NCI-H526 treated with DMSO at 0.1 percent for 48 hours (cell line): ENCODE data around the gene EFNA3.
A peak's percentile ranks its signal among the peaks of the same experiment; 100 is the strongest.
"Not testable (repeated sequence)": the region's sequence is repeated elsewhere in the genome, so short reads cannot be mapped to it uniquely, and the experiment has no call there.

Experiments
- DNase-seq: peaks from one replicate; lab custom pipeline; 2025; lab: John Stamatoyannopoulos, UW

The EFNA3 gene

GRCh38 chr1:155110826-155111225 lies 32.2 kb downstream of the EFNA3 start:
- DNase-seq, result no peak

- peak; percentile 36 for DNase-seq
Measured at GRCh38 chr1:155113450-155113980, 34.9 kb downstream of the EFNA3 start.

GRCh38 chr1:155116113-155116764 lies 37.6 kb downstream of the EFNA3 start:
- no peak for DNase-seq

- peak; percentile 94 for DNase-seq
Measured at GRCh38 chr1:155117610-155118009, 39.0 kb downstream of the EFNA3 start.

- not testable (repeated sequence) for DNase-seq
Measured at GRCh38 chr1:155118090-155118489, 39.5 kb downstream of the EFNA3 start.

GRCh38 chr1:155120253-155120652 lies 41.6 kb downstream of the EFNA3 start:
- no peak for DNase-seq

GRCh38 chr1:155121249-155121648 lies 42.6 kb downstream of the EFNA3 start:
- DNase-seq, result no peak

GRCh38 chr1:155122308-155122707 lies 43.7 kb downstream of the EFNA3 start:
- DNase-seq, result no peak

- no peak for DNase-seq
Measured at GRCh38 chr1:155123801-155124200, 45.2 kb downstream of the EFNA3 start.

- DNase-seq, result no peak
Measured at GRCh38 chr1:155124503-155125463, 46.1 kb downstream of the EFNA3 start.

GRCh38 chr1:155125511-155125945 lies 46.9 kb downstream of the EFNA3 start:
- DNase-seq, result no peak

GRCh38 chr1:155125946-155126555 lies 47.4 kb downstream of the EFNA3 start:
- peak; percentile 81 for DNase-seq

- peak; percentile 100 for DNase-seq
Measured at GRCh38 chr1:155126556-155127104, 48.0 kb downstream of the EFNA3 start.

- DNase-seq, result peak; percentile 97
Measured at GRCh38 chr1:155127105-155127966, 48.7 kb downstream of the EFNA3 start, which contains the start of gene EFNA1. Gene EFNA1 (plus strand): TSS chr1:155127876. CDS start chr1:155127978, 102 bp downstream.

- peak; percentile 54 for DNase-seq
Measured at GRCh38 chr1:155127967-155128754, 49.5 kb downstream of the EFNA3 start.

- DNase-seq, result peak; percentile 73
Measured at GRCh38 chr1:155128755-155129473, 50.3 kb downstream of the EFNA3 start.

GRCh38 chr1:155130272-155131006 lies 51.8 kb downstream of the EFNA3 start:
- DNase-seq, result no peak

- DNase-seq, result no peak
Measured at GRCh38 chr1:155131285-155131684, 52.6 kb downstream of the EFNA3 start.

- DNase-seq, result no peak
Measured at GRCh38 chr1:155131856-155132255, 53.2 kb downstream of the EFNA3 start.
